ENCODE data around the gene IQCB1.
"Not testable (repeated sequence)": the region's sequence is repeated elsewhere in the genome, so short reads cannot be mapped to it uniquely, and the experiment has no call there.

Gene IQCB1

GRCh38 chr3:121748680-121749275 is 86.1 kb downstream of the IQCB1 start:
- DNase-seq (ENCODE audit: low read depth in 3 of 3, low spot score in 1 of 3): no peak

GRCh38 chr3:121747976-121748375 is 86.9 kb downstream of the IQCB1 start:
- no peak for DNase-seq (ENCODE audit: low read depth in 3 of 3, low spot score in 1 of 3)

- DNase-seq (ENCODE audit: low read depth in 3 of 3, low spot score in 1 of 3): not testable (repeated sequence)
These were observed 91.8 kb downstream of the IQCB1 start for GRCh38 chr3:121743106-121743505.

GRCh38 chr3:121740896-121741295 is 94.0 kb downstream of the IQCB1 start:
- no peak for DNase-seq (ENCODE audit: low read depth in 3 of 3, low spot score in 1 of 3)

GRCh38 chr3:121739902-121740301 is 95.0 kb downstream of the IQCB1 start:
- no peak for DNase-seq (ENCODE audit: low read depth in 3 of 3, low spot score in 1 of 3)

GRCh38 chr3:121737644-121738043 is 97.2 kb downstream of the IQCB1 start:
- DNase-seq (ENCODE audit: low read depth in 3 of 3, low spot score in 1 of 3): no peak

GRCh38 chr3:121736112-121736511 is 98.7 kb downstream of the IQCB1 start:
- no peak for DNase-seq (ENCODE audit: low read depth in 3 of 3, low spot score in 1 of 3)

GRCh38 chr3:121735047-121735696 is 99.7 kb downstream of the IQCB1 start:
- DNase-seq (ENCODE audit: low read depth in 3 of 3, low spot score in 1 of 3): no peak

GRCh38 chr3:121730940-121731687 is 103.7 kb downstream of the IQCB1 start:
- no peak for DNase-seq (ENCODE audit: low read depth in 3 of 3, low spot score in 1 of 3)

- no peak for DNase-seq (ENCODE audit: low read depth in 3 of 3, low spot score in 1 of 3)
These were observed 110.7 kb downstream of the IQCB1 start for GRCh38 chr3:121724130-121724529.

- DNase-seq (ENCODE audit: low read depth in 3 of 3, low spot score in 1 of 3): no peak
These were observed 111.4 kb downstream of the IQCB1 start for GRCh38 chr3:121723485-121723884.

GRCh38 chr3:121722411-121722810 is 112.4 kb downstream of the IQCB1 start:
- no peak for DNase-seq (ENCODE audit: low read depth in 3 of 3, low spot score in 1 of 3)

GRCh38 chr3:121720163-121720562 is 114.7 kb downstream of the IQCB1 start:
- no peak for DNase-seq (ENCODE audit: low read depth in 3 of 3, low spot score in 1 of 3)

Measured in stimulated activated CD4-positive, alpha-beta T cell treated with anti-CD3 and anti-CD28 coated beads, TNF-alpha, amount 100 ng/mL, for 1 hour (primary cell).